GM18909 (cell line): ENCODE data around the gene TLE6.
"Not testable (repeated sequence)": the region's sequence is repeated elsewhere in the genome, so short reads cannot be mapped to it uniquely, and the experiment has no call there.

Experiments
- ATAC-seq: cut with Tn5 transposase; IDR thresholded peaks from one replicate; pipeline ENCODE4 v1.9.1; 2021; ENCODE audit warnings: mild to moderate bottlenecking; ENCODE audit not compliant: unreplicated experiment, poor library complexity

The TLE6 gene

DNA sequence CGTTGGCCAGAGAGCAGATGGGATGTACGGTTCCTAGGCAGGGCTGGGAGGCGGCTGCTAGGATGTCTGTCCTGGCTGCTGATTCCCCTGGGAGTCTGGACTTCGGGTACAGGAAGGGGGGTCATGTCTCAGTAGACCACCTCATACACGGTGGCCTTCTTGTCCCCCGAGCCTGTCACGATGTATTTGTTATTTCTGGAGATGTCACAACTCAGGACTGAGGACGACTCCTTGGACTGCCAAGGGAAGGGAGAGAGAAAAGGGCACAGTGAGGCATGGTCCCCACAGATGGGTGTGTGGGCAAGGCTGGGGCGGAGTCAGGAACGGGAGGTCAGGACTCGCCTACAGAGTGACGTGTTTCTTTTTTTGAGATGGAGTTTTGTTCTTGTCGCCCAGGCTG lies 20.4 kb downstream of the TLE6 start:
- ATAC-seq: no peak

GRCh38 chr19:2998642-2999041 lies 21.3 kb downstream of the TLE6 start:
- ATAC-seq: no peak

DNA sequence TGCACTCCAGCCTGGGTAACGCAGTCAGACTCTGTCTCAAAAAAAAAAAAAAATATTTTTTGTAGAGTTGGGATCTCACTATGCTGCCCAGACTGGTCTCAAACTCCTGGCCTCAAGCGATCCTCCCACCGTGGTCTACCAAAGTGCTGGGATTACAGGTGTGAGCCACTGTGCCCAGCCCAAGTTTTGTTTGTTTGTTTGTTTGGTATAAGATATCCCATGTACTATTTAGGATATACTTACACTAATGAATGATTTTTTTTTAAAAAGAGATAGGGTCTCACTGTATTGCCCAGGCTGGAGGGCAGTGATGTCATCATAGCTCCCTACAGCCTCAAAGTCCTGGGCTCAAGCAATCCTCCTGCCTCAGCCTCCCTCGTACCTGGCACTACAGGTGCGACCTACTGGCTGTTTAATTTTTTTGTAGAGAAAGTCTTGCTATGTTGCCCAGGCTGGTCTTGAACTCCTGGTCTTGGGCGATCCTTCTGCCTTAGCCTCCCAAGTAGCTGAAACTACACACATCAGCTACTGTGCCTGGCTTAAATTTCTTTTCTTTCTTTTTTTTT lies 24.0 kb downstream of the TLE6 start:
- ATAC-seq: no peak

DNA sequence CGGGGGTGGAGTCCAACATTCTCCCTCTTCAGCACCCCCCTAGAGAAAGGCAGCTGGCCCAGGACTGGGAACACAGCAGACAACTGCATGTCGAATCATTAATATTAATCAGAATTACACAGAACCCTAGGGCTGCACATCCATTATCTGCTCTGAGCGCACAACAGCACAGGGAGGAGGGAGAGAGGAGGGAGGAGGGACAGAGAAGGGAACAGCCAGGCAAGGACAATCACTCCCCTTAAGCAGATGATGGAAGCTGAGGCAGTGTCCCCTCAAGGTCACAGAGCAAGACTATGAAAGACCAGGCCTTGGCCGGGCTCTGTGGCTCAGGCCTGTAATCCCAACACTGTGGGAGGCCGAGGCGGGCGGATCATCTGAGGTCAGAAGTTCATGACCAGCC lies 25.7 kb downstream of the TLE6 start:
- no peak for ATAC-seq

GRCh38 chr19:3004522-3004921 lies 27.2 kb downstream of the TLE6 start:
- no peak for ATAC-seq

GRCh38 chr19:3005345-3005744 lies 28.0 kb downstream of the TLE6 start:
- ATAC-seq: no peak

DNA sequence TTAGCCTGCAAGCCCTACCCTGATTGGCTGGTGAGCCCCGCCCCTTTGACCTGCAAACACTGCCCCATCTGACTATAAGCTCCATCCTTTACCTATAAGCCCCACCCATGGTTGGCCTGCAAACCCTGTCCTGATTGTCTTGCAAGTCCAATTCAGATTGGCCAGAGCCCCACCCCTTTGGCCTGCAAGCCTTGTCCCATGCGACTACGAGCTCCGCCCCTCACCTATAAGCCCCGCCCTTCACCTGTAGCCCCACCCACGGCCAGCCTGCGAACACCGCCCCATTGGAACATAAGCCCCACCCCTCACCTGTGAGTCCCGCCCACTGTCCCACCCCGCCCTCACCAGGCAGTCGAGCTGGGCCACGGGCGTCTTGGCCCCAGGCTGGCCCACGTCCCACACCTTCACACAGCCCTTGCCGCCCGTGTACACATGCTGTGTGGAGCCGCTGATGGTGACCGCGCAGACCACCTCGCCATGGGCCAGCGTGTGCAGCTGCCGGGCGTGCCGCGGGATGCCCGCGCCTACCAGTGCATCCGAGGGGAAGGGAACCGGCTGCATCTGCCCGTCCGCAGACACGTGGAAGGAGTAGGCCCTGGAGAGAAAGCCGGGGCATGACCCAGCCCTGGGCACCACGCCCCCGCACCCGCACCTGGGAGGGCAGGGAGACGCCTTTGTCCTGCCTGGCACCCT lies 28.9 kb downstream of the TLE6 start:
- ATAC-seq: no peak

DNA sequence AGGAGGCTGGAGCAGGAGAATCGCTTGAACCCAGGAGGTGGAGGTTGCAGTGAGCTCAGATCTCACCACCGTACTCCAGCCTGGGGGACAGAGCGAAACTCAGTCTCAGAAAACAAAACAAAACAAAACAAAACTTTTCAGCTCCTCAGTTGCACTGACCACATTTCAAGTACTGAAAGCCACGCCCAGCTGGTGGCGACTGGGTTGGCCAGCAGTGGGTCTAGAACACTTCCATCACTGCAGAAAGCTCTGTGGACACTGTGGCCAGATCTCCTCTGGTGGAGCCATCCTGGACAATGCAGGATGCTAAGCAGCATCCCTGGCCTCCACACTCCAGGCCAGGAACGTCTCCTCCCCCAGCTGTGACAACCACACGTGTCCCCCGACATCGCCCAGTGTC lies 30.6 kb downstream of the TLE6 start:
- no peak for ATAC-seq

- ATAC-seq: no peak
Measured at GRCh38 chr19:3008994-3009393, 31.6 kb downstream of the TLE6 start.

- no peak for ATAC-seq
Measured at GRCh38 chr19:3010871-3011270, 33.5 kb downstream of the TLE6 start.

DNA sequence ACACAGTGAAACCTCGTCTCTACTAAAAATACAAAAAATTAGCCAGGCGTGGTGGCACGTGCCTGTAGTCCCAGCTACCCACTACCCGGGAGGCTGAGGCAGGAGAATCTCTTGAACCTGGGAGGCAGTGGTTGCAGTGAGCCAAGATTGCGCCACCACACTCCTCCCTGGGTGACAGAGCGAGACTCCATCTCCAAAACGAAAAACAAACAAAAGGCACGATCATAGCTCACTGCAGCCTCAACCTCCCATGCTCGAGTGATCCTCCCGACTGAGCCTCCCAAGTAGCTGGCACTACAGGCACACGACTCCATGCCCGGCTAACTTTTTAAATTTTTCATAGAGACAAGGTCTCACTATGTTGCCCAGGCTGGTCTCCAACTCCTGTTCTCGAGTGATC lies 34.7 kb downstream of the TLE6 start:
- ATAC-seq: not testable (repeated sequence)

DNA sequence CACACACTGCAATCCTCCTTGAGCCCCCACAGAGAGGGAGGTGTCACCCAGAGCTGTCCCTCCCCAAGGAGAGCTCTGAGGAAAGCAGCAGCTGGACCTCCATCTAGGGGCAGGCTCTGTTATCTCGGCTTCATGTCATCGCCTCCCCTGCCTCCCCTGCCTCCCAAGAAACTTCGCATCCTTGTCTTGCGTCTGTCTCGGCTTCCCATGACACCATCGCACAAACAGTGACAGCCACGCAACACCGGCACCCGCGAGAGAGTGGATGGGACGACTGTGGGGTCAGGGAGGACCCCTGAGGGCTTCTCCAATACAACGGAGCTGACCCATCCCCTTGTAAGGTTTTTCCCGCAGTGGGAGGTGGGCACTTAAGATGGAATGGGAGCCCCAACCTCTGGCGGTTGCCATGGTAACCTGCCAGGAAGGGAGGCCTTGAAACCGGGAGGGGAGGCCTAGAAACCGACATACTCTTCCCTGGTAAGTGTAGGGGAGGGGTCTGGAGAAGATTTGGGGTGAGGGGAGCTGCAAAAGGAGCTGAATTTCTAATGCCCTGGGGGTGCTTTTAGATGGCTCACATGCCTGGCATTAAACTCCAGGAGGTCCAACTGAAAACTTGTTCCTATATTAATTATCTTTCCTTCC lies 35.4 kb downstream of the TLE6 start:
- no peak for ATAC-seq

DNA sequence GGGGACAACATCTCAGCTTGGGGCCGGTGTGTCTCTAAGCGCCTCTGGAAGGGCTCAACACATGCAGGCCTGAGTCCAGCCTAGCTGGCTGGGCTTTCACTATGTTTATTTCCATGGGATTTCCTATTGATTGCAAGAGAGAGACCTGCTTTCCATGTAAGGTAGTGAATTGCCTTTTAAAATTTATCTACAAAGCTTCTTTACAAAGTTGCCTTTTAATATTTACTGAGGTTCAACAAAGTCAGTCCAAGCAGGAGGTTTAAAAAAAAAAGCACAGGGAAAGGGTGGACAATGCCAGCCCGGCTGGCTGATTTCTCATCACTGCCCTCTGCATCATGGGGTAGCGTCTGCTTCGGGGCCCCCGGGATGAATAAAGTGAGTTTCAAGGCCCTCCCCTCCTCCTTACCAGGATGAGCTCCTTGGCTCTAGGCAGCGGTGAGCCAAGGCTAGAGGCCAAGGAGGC lies 35.9 kb downstream of the TLE6 start:
- ATAC-seq: no peak

- no peak for ATAC-seq
Measured at GRCh38 chr19:3014135-3014534, 36.8 kb downstream of the TLE6 start.

DNA sequence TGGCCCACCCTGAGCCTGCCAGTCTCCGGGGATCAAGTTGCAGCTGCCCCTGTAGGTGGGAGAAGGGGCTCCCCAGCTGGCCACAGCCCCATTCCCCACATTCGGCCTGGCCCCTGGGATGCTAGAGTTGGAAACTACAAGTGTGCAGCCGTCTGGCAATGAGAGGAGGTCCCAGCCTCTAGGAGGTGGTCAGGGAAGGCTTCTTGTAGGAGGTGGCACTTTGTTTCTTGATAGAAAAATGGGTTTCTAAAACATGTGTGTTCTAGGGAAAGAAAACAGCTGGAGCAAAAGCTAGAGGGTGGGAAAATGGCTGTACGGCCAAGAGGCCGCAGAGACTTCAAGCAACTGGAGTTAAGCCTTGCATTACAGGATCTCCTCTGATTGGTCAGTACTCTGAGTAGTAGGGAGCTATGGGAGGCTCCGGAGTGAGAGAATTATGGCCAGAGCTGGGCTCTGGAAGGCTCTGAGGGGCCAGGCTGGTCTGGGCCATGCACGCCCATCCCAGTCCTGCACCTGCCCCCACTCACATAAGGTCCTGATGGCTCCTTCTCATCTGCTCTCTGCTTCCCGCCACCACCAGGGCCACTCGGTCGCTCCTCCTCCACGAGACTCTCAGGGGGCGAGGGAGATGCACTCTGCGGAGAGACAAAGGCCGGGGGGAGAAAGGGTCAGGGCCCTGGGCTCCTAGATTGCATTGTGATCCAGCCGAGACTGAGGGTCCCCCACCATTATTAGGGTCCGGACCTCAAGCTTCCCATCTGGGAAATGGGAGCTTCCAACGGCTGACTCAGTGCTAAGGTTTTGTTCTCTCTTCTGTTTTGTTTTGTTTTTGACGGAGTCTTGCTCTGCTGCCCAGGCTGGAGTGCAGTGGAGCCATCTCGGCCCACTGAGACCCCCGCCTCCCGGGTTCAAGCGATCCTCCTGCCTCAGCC lies 38.0 kb downstream of the TLE6 start:
- no peak for ATAC-seq

GRCh38 chr19:3017923-3018322 lies 40.6 kb downstream of the TLE6 start:
- no peak for ATAC-seq

DNA sequence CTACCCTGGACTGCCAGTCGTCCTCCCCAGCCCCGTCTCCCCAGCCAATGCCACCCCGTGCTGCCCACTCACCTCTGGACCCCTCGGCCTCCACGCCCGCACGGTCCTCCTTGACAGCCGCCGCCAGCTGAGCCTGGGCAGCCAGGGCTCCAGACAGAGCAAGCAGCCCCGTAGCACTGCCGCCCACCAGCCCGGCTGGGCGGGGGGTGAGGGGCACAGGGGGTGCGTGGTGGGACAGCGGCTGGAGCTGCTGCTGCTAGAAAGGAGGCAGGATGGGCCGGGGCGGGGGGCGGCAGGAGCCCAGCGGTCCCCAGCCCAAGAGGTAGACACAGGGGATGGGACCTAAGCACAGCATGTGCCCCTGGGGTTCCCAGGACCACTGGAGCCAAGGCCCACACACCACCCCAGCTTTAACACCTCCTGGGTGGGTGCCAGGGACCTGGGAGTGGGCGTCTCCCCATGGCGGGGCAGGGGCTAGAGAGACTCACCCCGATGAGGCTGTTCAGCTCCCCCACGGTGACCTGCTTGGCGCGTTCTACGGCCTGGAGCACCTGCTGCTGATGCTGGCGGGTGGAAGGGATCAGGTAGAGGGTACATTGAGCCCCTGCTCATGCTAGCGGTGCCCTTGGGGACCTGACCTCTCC lies 42.0 kb downstream of the TLE6 start:
- no peak for ATAC-seq

DNA sequence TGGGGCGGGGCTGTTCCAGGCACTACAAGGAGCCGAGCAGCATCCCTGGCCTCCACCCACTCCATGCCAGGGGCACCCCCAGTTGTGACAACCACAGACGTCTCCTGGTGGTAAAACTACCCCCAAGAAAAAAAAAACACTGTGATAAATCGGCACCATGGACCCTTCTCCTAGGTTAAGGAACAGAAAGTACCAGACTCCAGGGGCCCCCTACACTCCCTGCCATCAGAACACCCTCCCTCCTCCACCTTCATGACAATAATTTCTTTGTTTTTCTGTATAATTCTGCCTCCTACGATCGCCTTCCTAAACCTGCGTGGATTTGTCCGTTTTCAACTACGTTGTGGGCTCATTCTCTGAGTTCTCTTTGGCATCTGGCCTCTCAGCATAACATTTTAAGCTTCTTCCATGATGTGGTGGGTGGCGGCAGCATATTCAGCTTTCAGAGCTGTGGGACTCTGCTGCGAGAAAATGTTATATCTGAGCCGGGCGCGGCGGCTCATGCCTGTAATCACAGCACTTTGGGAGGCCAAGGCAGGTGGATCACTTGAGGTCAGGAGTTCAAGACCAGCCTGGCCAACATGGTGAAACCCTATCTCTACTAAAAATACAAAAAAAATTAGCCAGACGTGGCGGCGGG lies 43.1 kb downstream of the TLE6 start:
- no peak for ATAC-seq

DNA sequence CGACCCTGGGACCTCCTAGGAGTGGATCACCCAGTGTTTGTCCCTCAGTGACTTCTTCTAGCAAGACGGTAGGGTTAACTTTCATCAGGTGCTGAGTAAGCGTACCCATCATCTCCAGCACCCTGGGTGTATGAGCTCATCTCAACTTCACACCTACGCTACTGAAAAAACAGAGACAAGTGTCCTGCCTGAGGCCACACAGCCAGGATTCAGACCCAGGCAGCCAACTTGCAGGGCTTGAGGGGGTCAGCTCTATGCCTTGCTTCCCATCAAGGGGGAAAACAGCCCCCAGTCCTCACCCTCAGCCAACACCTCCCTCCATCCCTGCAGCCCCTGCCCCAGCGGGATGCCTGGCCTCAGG lies 47.1 kb downstream of the TLE6 start:
- ATAC-seq: no peak
